ENCODE data around the gene SNX9.
A peak's percentile ranks its signal among the peaks of the same experiment; 100 is the strongest.

SNX9 gene

GRCh38 chr6:157804448-157805327 lies 18.4 kb upstream of the SNX9 start:
- DNase-seq (ENCODE audit: low spot score): no peak

GRCh38 chr6:157806131-157806855 lies 16.8 kb upstream of the SNX9 start:
- no peak for DNase-seq (ENCODE audit: low spot score)

GRCh38 chr6:157806856-157807215 lies 16.2 kb upstream of the SNX9 start:
- no peak for DNase-seq (ENCODE audit: low spot score)

DNA sequence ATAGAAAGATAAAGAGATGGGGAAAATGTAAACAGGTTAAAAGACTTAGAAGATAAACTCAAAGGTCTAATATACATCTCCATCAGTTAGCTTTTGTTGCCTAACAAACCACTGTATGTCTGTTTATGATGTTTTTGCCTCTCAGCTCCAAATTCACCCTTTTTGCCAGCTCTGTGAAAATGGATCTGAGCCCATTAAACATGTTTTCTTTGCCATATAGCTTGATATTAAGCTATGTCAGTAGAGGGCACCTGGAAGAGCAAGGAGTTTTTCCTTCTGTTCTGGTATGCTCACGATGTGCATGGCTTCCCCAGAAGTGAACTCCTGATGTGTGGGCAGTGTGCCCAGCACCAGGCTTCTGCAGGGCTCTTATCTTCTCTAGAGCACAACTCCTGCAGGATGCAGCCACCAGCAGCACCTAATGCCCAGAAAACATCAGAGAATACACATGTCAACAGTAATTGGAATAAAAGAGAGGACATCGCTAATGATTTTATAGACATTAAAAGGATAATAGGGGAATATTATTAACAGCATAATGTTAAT lies 14.6 kb upstream of the SNX9 start:
- no peak for DNase-seq (ENCODE audit: low spot score)

GRCh38 chr6:157809613-157810012 lies 13.4 kb upstream of the SNX9 start:
- DNase-seq (ENCODE audit: low spot score): no peak

GRCh38 chr6:157811137-157811475 lies 11.9 kb upstream of the SNX9 start:
- no peak for DNase-seq (ENCODE audit: low spot score)

DNA sequence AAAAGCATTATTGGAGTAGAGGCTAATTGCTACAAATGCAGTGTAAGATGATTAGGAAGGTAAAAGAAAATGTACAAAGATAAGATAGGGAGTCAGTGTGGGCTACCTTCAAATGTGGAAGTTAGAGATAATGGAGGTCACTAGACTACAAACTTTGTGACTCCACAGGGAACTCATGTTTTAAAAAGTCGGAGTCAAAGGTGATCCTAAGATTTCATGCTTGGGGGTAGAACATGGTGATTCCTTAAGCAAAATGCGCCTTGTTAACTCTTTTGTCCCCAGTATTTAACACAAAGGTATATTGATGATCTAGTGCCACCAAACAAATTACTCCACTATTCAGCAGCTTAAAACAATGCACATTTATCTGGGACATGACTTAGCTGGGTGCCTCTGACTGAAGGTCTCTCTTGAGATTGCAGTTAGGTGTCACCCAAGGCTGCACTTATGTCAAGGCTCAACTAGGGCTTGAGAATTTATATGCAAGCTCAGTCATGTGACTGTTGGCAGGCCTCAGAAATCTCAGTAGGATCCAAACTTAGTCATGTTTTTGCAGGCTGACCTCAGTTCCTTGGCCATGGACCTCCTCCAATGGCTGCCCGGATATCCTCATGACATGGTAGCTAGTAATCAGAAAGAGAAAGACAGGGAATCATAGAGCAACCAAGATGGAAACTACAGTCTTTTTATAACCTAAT lies 11.4 kb upstream of the SNX9 start:
- DNase-seq (ENCODE audit: low spot score): no peak

DNA sequence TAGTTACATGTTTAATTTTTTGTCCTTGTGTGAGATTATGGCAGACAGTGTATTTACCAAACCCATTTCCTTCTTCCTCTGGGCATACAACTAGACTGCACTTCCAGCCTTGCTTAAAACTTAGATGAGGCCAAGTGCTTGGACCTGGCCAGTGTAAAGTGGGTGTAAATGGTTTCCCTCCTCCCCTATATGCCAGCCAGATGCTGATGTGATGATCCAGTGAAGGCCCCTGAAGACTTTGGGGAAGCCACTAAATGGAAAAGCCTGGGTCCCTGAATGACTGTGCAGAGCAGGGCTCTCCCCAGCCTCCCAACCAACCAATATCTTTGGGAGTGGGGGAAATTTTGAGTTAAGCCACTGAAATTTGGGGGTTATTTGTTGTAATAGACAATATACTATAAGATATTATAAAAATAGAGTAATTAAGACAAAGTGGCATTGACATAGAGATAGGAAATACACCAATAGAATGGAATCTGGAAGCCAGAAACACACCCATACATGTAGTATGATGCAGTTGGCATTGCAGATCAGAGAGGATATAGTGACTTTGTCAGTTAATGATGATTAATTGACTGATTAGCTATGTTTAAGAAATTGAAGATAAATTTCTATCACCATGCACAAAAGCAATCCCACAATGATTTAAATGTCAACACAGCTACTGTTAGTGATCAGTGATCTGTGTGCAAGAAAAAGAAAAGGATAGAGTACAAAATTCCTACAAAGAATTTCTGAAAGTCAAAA lies 10.4 kb upstream of the SNX9 start:
- DNase-seq (ENCODE audit: low spot score): no peak

- DNase-seq (ENCODE audit: low spot score): no peak
Observed at GRCh38 chr6:157813191-157813590, 9.9 kb upstream of the SNX9 start.

DNA sequence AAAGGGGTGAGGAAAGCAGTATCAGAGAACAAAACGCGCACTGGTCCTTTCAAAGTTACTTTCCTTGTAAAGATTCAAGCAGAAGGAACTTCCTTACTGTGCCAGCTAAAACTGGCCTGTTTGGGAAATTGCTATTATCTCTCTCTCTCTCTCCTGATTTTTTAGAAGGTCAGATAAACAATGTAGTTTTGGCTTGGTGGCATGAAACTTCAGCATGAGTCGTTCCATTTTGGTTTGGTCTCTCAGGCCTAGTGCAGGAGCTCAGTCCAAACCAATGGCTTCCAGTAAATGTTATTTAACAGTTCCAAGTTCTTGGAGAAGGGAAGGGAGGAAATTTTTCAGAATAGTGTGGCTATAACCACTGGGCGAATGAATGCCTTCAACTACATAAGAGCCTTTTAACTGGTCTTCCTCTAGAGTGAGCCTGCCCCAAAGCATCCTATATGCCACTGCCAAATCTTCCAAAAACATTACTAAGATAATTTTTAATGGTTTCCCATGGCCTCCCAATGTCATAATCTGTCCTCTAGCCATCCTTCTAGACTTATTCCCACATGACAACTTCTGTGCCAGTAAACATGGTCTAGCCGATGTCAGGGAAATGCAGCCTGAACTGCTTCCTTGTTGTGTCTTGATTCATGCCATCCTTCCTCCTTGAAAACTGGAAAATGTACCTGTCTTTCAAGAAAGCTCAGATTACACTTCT lies 9.1 kb upstream of the SNX9 start:
- DNase-seq (ENCODE audit: low spot score): no peak

- no peak for DNase-seq (ENCODE audit: low spot score)
Observed at GRCh38 chr6:157814883-157815282, 8.2 kb upstream of the SNX9 start.

GRCh38 chr6:157821342-157822033 lies 1.6 kb upstream of the SNX9 start:
- DNase-seq (ENCODE audit: low spot score): no peak

- DNase-seq (ENCODE audit: low spot score): no peak
Observed at GRCh38 chr6:157822245-157823000, 623 bp upstream of the SNX9 start.

DNA sequence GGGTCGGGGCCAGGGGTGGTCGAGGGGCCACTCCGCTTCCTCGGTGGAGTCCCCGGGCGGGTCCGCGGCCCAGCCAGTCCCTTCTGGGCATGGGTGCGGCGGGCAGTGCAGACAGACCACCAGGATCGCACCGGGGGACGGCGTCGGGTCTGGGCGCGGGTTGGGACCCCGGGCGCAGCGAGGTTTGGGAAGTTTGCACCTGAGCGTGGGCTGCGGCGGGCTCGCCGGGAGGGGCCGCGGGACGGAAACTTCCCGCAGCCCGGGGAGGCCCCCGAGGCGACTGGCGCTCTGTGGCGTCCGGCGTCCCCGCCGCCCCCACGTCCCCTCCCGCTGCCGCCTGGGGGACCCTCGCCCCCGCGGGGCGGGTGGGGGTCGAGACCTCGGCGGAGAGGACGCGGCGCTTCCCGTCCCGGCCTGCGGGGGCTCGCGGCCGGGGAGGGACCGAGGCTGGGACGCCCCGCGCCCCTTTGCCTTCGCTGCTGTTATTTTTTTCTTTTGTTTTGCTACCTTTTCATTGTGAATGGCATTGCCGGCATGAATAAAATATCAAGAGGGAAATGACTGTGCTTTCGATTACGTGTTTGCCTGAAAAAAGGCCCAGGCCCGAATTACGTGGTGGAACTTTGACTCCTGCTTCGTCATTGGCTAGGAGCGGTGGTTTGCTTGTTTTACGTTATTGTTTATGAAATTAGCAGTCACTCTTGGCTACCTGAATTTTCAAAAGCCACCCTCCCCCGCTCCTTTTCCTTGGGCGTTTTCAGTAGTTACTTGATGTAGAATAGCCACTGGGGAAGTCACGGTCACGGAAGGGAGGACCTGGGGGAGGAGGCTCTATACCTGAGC lies 703 bp downstream of the SNX9 start:
- peak; percentile 38 for DNase-seq (ENCODE audit: low spot score)

- no peak for DNase-seq (ENCODE audit: low spot score)
Observed at GRCh38 chr6:157825243-157825904, 2.3 kb downstream of the SNX9 start.

DNA sequence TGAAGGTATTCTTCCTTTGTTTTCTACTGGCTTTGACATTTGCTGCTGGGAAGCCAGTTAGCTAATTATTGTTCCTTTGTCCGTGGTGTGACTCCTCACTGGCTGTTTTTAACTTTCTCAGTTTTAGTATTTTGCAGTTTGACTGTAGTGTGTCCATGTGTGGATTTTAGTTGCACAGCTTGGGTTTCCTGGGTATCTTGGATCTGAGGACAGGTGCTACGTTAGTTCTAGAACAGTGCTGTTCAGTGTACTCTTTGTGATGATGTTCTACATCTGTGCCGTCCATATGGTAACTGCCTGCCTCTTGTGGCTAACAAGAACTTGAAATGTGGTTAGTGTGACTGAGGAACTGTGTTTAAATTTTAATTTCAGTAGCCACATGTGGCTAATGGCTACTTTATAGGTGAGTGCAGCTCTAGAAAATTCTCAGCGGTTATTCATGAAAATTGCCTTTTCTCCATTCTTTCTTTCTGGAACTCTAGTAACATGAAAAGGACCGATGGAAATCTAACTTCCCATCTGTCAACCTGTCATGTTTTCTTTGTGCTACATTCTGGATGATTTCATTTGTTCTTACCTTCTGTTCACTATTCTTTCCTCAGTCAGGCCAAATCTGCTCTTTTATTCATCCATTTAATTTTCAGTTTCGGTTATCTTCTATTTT lies 7.4 kb downstream of the SNX9 start:
- DNase-seq (ENCODE audit: low spot score): no peak

- no peak for DNase-seq (ENCODE audit: low spot score)
Observed at GRCh38 chr6:157831018-157831369, 7.9 kb downstream of the SNX9 start.
